ENCODE data around the gene FBN1. TPM values are rescaled to one million over a fixed set of nuclear protein-coding genes. Genes with fewer than 3 reads are reported as not detected.

The FBN1 gene
- total and polyA plus RNA-seq, 2 of the 13 experiments (the other 11 are each of a cell fraction or from before 2014, with no cell fraction given), result 1.5 to 3.0 TPM

DNA sequence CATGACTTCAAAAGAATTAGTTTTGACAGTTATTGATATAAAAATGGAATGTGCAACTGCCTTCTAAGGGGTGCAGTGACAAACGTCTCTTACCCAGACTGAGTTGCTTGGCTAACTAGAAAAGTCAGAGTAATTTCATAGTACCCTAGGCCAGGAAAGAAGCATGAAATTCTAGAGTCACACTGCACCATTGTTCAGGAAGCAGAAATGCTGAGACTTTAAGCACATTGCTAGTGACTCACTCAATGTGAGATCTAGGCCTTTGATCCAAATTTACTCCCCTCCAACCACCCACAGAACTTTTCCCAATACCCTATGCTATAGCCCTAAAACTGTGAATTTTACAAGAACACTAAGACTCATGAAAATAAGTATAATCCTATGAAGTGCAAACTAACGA, 203.5 kb downstream of the FBN1 start:
- intact Hi-C loops (cut with micrococcal nuclease; ENCODE audit: unreplicated experiment) (no loop called here), in situ Hi-C loops (cut with HindIII; ENCODE audit: extremely low pct_ligation_motif_present, low pct_unique_long_range_greater_than_20kb) (no loop called here)
- DNase-seq (ENCODE audit: low spot score) (no peak), FAIRE-seq (no peak), ATAC-seq (no peak)
- Histone ChIP-seq H3K27me3 (ENCODE audit: control insufficient read depth in 1 of 2, insufficient read depth in 2 of 2, low read length in 2 of 2) (no peaks in the 10 kb centered on the region), H3K27ac (ENCODE audit: extremely low read length, insufficient read depth, low read length) (no peak overlapping the region), H3K4me1 (ENCODE audit: insufficient read depth, low read length) (no peaks in the 10 kb centered on the region), H2AFZ (ENCODE audit: low read length) (no peak overlapping the region), H3K4me2 (ENCODE audit: low read depth, low read length) (no peak overlapping the region), H3K9me3 (ENCODE audit: low read length) (no peaks in the 10 kb centered on the region), H3K4me3 (replicated peaks in 1 of 3; ENCODE audit: insufficient read depth in 1 of 3, low read depth in 2 of 3, low read length in 3 of 3) (no peak overlapping the region), H3K79me2 (ENCODE audit: insufficient read depth, low read length) (no peaks in the 10 kb centered on the region), H3K9ac (ENCODE audit: insufficient read depth, low read depth, low read length) (no peak overlapping the region), H4K20me1 (ENCODE audit: insufficient read depth, low read length) (no peaks in the 10 kb centered on the region), H3K36me3 (replicated peaks in 1 of 2; ENCODE audit: control insufficient read depth in 1 of 2, insufficient read depth in 2 of 2, low read length in 2 of 2) (no peaks in the 10 kb centered on the region)
- CTCF ChIA-PET (ENCODE audit: low intra/inter-chr PET ratio, low total read pairs), result no interaction called here
- WGBS (ENCODE audit: low lambda C conversion rate), result 67% methylated on average over 2 of the region's 2 CpGs
- POLR2A ChIA-PET, result no interaction called here
- BruUV-seq (replicated peaks), result no TSS peak
- TF ChIP-seq, protein P1, sequence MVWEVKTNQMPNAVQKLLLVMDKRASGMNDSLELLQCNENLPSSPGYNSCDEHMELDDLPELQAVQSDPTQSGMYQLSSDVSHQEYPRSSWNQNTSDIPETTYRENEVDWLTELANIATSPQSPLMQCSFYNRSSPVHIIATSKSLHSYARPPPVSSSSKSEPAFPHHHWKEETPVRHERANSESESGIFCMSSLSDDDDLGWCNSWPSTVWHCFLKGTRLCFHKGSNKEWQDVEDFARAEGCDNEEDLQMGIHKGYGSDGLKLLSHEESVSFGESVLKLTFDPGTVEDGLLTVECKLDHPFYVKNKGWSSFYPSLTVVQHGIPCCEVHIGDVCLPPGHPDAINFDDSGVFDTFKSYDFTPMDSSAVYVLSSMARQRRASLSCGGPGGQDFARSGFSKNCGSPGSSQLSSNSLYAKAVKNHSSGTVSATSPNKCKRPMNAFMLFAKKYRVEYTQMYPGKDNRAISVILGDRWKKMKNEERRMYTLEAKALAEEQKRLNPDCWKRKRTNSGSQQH (CRISPR knock-in tag; IDR thresholded peaks at IDR 0.05; ENCODE audit: low read depth), result no peak
- TF ChIP-seq KDM3A (CRISPR knock-in tag; IDR thresholded peaks at IDR 0.05; ENCODE audit: low read depth) (no peak), TOPORS (CRISPR knock-in tag; IDR thresholded peaks at IDR 0.05) (no peak), ZNF33B (CRISPR knock-in tag; IDR thresholded peaks at IDR 0.05) (no peak), ZNF788 (CRISPR knock-in tag; IDR thresholded peaks at IDR 0.05; ENCODE audit: borderline replicate concordance) (no peak), ZNF792 (CRISPR knock-in tag; IDR thresholded peaks at IDR 0.05) (no peak), ZNF430 (CRISPR knock-in tag; IDR thresholded peaks at IDR 0.05) (no peak)
- TF ChIP-seq, protein P2, sequence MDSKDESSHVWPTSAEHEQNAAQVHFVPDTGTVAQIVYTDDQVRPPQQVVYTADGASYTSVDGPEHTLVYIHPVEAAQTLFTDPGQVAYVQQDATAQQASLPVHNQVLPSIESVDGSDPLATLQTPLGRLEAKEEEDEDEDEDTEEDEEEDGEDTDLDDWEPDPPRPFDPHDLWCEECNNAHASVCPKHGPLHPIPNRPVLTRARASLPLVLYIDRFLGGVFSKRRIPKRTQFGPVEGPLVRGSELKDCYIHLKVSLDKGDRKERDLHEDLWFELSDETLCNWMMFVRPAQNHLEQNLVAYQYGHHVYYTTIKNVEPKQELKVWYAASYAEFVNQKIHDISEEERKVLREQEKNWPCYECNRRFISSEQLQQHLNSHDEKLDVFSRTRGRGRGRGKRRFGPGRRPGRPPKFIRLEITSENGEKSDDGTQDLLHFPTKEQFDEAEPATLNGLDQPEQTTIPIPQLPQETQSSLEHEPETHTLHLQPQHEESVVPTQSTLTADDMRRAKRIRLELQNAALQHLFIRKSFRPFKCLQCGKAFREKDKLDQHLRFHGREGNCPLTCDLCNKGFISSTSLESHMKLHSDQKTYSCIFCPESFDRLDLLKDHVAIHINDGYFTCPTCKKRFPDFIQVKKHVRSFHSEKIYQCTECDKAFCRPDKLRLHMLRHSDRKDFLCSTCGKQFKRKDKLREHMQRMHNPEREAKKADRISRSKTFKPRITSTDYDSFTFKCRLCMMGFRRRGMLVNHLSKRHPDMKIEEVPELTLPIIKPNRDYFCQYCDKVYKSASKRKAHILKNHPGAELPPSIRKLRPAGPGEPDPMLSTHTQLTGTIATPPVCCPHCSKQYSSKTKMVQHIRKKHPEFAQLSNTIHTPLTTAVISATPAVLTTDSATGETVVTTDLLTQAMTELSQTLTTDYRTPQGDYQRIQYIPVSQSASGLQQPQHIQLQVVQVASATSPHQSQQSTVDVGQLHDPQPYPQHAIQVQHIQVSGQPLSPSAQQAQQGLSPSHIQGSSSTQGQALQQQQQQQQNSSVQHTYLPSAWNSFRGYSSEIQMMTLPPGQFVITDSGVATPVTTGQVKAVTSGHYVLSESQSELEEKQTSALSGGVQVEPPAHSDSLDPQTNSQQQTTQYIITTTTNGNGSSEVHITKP (CRISPR knock-in tag; IDR thresholded peaks at IDR 0.05; ENCODE audit: low read depth), result no peak
- TF ChIP-seq, protein P3, sequence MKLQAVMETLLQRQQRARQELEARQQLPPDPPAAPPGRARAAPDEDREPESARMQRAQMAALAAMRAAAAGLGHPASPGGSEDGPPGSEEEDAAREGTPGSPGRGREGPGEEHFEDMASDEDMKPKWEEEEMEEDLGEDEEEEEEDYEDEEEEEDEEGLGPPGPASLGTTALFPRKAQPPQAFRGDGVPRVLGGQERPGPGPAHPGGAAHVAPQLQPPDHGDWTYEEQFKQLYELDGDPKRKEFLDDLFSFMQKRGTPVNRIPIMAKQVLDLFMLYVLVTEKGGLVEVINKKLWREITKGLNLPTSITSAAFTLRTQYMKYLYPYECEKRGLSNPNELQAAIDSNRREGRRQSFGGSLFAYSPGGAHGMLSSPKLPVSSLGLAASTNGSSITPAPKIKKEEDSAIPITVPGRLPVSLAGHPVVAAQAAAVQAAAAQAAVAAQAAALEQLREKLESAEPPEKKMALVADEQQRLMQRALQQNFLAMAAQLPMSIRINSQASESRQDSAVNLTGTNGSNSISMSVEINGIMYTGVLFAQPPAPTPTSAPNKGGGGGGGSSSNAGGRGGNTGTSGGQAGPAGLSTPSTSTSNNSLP (IDR thresholded peaks at IDR 0.05; ENCODE audit: low read depth, low read length), result no peak
